MM.1S (cell line): ENCODE data around the gene LPAR5.
A peak's percentile ranks its signal among the peaks of the same experiment; 100 is the strongest.

Experiments used
- DNase-seq: peaks from one replicate; pipeline ENCODE4 v3.0.0-alpha.2; 2015
- H2AFZ ChIP-seq: fragments of 300-600 bp; sonication (generic); 2 replicates; pipeline ENCODE4 v1.6.0; 2016; ENCODE audit warnings: antibody characterized with exemption, low read length
- H3F3A ChIP-seq: fragments of 300-600 bp; sonication (generic); 2 replicates; pipeline ENCODE4 v1.6.1; 2016; ENCODE audit warnings: mild to moderate bottlenecking, antibody characterized with exemption, low read length, moderate library complexity, mixed read lengths; ENCODE audit not compliant: insufficient read depth
- H3K27ac ChIP-seq: fragments of 300-600 bp; sonication (generic); 2 replicates; pipeline ENCODE4 v1.5.1; 2016; ENCODE audit warnings: mild to moderate bottlenecking, low read length
- H3K27me3 ChIP-seq: fragments of 300-600 bp; sonication (generic); replicated peaks from 2 replicates; pipeline ENCODE4 v1.6.0; 2016; ENCODE audit warnings: low read length; ENCODE audit not compliant: insufficient read depth
- H3K36me3 ChIP-seq: fragments of 300-600 bp; sonication (generic); replicated peaks from 2 replicates; pipeline ENCODE4 v1.6.1; 2016; ENCODE audit warnings: mild to moderate bottlenecking, low read length, mixed read lengths; ENCODE audit not compliant: insufficient read depth
- H3K4me1 ChIP-seq: fragments of 300-600 bp; sonication (generic); 2 replicates; pipeline ENCODE4 v1.6.1; 2016; ENCODE audit warnings: low read length, mixed read lengths
- H3K4me2 ChIP-seq: fragments of 300-600 bp; sonication (generic); 2 replicates; pipeline ENCODE4 v1.6.0; 2016; ENCODE audit warnings: low read depth, low read length
- H3K4me3 ChIP-seq: fragments of 300-600 bp; sonication (generic); 2 replicates; pipeline ENCODE4 v1.5.1; 2016; ENCODE audit warnings: low read length, mixed read lengths
- H3K79me2 ChIP-seq: fragments of 300-600 bp; sonication (generic); 2 replicates; pipeline ENCODE4 v1.6.1; 2016; ENCODE audit warnings: mixed run types, low read length, mixed read lengths
- H3K9ac ChIP-seq: fragments of 300-600 bp; sonication (generic); 2 replicates; pipeline ENCODE4 v1.6.1; 2016; ENCODE audit warnings: low read length, mixed read lengths
- H3K9me2 ChIP-seq: fragments of 300-600 bp; sonication (generic); replicated peaks from 2 replicates; pipeline ENCODE4 v1.6.1; 2016; ENCODE audit warnings: mild to moderate bottlenecking, low read length, mixed read lengths; ENCODE audit not compliant: insufficient read depth
- H3K9me3 ChIP-seq: fragments of 300-600 bp; sonication (generic); replicated peaks from 2 replicates; pipeline ENCODE4 v1.6.1; 2016; ENCODE audit warnings: mild to moderate bottlenecking, low read length, mixed read lengths; ENCODE audit not compliant: insufficient read depth
- H4K20me1 ChIP-seq: fragments of 300-600 bp; sonication (generic); 2 replicates; pipeline ENCODE4 v1.6.1; 2016; ENCODE audit warnings: mild to moderate bottlenecking, low read length, moderate library complexity, mixed read lengths; ENCODE audit not compliant: insufficient read depth
- CTCF ChIP-seq: fragments of 300-600 bp; sonication (generic); IDR thresholded peaks from 2 replicates; pipeline ENCODE4 v1.5.1; 2016; ENCODE audit warnings: antibody characterized with exemption, low read length, mixed read lengths
- EZH2 ChIP-seq: fragments of 300-600 bp; sonication (generic); optimal IDR thresholded peaks from 2 replicates; pipeline ENCODE3; 2017; ENCODE audit warnings: low read depth, mild to moderate bottlenecking, antibody characterized with exemption, low read length, mixed read lengths
- EZH2phosphoT487 ChIP-seq: fragments of 300-600 bp; sonication (generic); IDR thresholded peaks from 2 replicates; pipeline ENCODE4 v1.6.1; 2018; ENCODE audit warnings: antibody characterized with exemption, low read length

LPAR5 gene

GRCh38 chr12:6644903-6645302 lies 9.1 kb upstream of the LPAR5 start:
- Histone ChIP-seq H3K4me2 (no peak overlapping the region), H4K20me1 (no peaks in the 10 kb centered on the region), H3K9me2 (no peaks in the 10 kb centered on the region), H3K27me3 (peaks cover 16% of the 10 kb centered on the region; the same call in 1 of the 2 replicates), H3K27ac (no peak overlapping the region), H3K79me2 (no peaks in the 10 kb centered on the region), H2AFZ (no peak overlapping the region), H3K9ac (no peak overlapping the region), H3K9me3 (no peaks in the 10 kb centered on the region), H3K4me3 (no peak overlapping the region), H3K4me1 (no peaks in the 10 kb centered on the region), H3K36me3 (no peaks in the 10 kb centered on the region), H3F3A (no peaks in the 10 kb centered on the region)
- DNase-seq, result no peak
- TF ChIP-seq EZH2phosphoT487, result no peak
- no peak for TF ChIP-seq EZH2
- no peak for TF ChIP-seq CTCF

GRCh38 chr12:6644257-6644596 lies 8.5 kb upstream of the LPAR5 start:
- TF ChIP-seq CTCF, result no peak
- TF ChIP-seq EZH2phosphoT487, result no peak
- TF ChIP-seq EZH2, result no peak
- no peaks in the 10 kb centered on the region for H3K4me1 ChIP-seq
- peak overlapping the region; percentile 67 for H2AFZ ChIP-seq
- H3K79me2 ChIP-seq, result no peaks in the 10 kb centered on the region
- no peaks in the 10 kb centered on the region for H3F3A ChIP-seq
- DNase-seq, result no peak
- no peaks in the 10 kb centered on the region for H3K9me2 ChIP-seq
- H3K4me2 ChIP-seq, result peak overlapping the region; percentile 17; the same call in 1 of the 2 replicates
- no peaks in the 10 kb centered on the region for H3K36me3 ChIP-seq
- no peak overlapping the region for H3K9ac ChIP-seq
- no peak overlapping the region for H3K27ac ChIP-seq
- peaks cover 23% of the 10 kb centered on the region; the same call in 1 of the 2 replicates for H3K27me3 ChIP-seq
- no peaks in the 10 kb centered on the region for H4K20me1 ChIP-seq
- H3K4me3 ChIP-seq, result no peak overlapping the region
- H3K9me3 ChIP-seq, result no peaks in the 10 kb centered on the region

DNA sequence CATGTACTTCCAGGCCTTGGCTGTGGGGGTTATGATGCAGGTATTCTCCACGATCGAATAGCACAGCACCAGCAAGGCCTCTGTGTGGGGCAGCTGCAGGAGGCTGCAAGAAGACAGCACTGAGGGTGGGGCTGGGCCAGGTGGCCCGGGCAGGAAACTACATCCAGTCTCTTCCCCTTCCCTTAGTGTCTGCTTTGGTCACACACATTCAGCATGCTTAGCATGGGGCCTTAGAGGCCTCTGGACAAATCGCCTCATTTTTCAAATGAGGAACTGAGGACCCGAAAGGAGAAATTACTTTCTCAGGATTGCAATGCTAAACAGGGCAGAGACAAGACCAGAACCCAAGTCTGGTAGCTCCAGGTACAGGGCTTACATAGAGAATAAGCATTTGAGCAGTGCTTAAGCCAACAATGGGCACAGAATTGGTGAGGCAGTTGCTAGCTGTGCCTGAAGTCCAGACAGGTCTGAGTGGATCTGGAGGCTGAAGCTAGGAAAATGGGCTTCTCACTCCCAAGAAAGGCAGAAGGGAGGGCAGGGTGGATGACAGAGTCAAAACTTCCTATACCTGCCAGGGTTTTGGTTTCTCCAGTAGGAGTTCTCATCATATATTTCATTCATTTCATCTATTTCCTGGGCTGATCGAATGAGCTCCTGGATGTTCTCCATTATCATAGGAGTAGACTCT lies 8.0 kb upstream of the LPAR5 start:
- Histone ChIP-seq H3K79me2 (no peaks in the 10 kb centered on the region), H3K9me3 (no peaks in the 10 kb centered on the region), H3K4me1 (no peaks in the 10 kb centered on the region), H2AFZ (peak overlapping the region; percentile 67), H3K4me3 (no peak overlapping the region), H3F3A (no peaks in the 10 kb centered on the region), H3K27me3 (peaks cover 26% of the 10 kb centered on the region; the same call in 1 of the 2 replicates), H4K20me1 (no peaks in the 10 kb centered on the region), H3K9ac (no peak overlapping the region), H3K36me3 (no peaks in the 10 kb centered on the region), H3K27ac (no peak overlapping the region), H3K9me2 (no peaks in the 10 kb centered on the region), H3K4me2 (no peak overlapping the region; the same call in 1 of the 2 replicates)
- no peak for DNase-seq
- TF ChIP-seq EZH2phosphoT487 (no peak), CTCF (no peak), EZH2 (no peak)
